Kidney (tissue), 14 donors: ENCODE results near the gene MECR. TPM values are rescaled to one million over a fixed set of nuclear protein-coding genes. Genes with fewer than 3 reads are reported as not detected.

Experiments
- DNase-seq, 5 donors: peaks; one replicate each; pipeline ENCODE4 v3.0.0-alpha.2; 2013 to 2020
- FAIRE-seq: peaks from 2 replicates; lab custom pipeline; 2012; peaks lifted over from hg19 to GRCh38; lab: Jason Lieb, UNC
- H3K27ac ChIP-seq, 2 donors: one replicate each; pipeline ENCODE4 v1.7.0; 2013; ENCODE audit warnings: low read depth in 2 of 2, low read length in 2 of 2, inconsistent platforms in 1 of 2
- H3K27me3 ChIP-seq: one replicate; pipeline ENCODE4 v1.7.1; 2013; ENCODE audit warnings: low read length, inconsistent platforms; ENCODE audit not compliant: control insufficient read depth, insufficient read depth
- H3K36me3 ChIP-seq, 3 donors: one replicate each; pipeline versions ENCODE4 v1.7.0 to v1.7.1; 2013; ENCODE audit warnings: low read length in 3 of 3, control low read depth in 1 of 3, inconsistent platforms in 1 of 3; ENCODE audit not compliant: insufficient read depth in 3 of 3, control insufficient read depth in 2 of 3
- H3K4me1 ChIP-seq, 3 donors: one replicate each; pipeline versions ENCODE4 v1.7.0 to v1.7.1; 2013; ENCODE audit warnings: low read length in 3 of 3, inconsistent platforms in 1 of 3, low read depth in 1 of 3; ENCODE audit not compliant: control insufficient read depth in 2 of 3, insufficient read depth in 2 of 3
- H3K4me3 ChIP-seq, 3 donors: one replicate each; pipeline versions ENCODE4 v1.7.0 to v1.8.1; 2013; ENCODE audit warnings: low read length in 3 of 3, control low read depth in 1 of 3, inconsistent platforms in 1 of 3
- H3K9ac ChIP-seq, 3 donors: one replicate each; pipeline versions ENCODE4 v1.7.0 to v1.7.1; 2013; ENCODE audit warnings: low read length in 3 of 3, control low read depth in 1 of 3, inconsistent platforms in 1 of 3
- H3K9me3 ChIP-seq, 3 donors: one replicate each; pipeline versions ENCODE4 v1.7.0 to v1.7.1; 2013; ENCODE audit warnings: low read length in 3 of 3, control low read depth in 1 of 3, inconsistent platforms in 1 of 3; ENCODE audit not compliant: control insufficient read depth in 2 of 3, insufficient read depth in 1 of 3
- CTCF ChIP-seq: IDR thresholded peaks from 3 replicates; pipeline ENCODE4 v1.5.1; 2012; ENCODE audit warnings: mild to moderate bottlenecking, moderate library complexity, borderline replicate concordance; ENCODE audit not compliant: insufficient read depth; ENCODE audit errors: extremely low read depth
- intact Hi-C: fragments of 100-400 bp; cut with DNase I; formaldehyde crosslinking; loops from one replicate; pipeline ENCODE4 v1.11.1; 2022
- polyA plus RNA-seq: library from polyadenylated mRNA; stranded (reverse); fragments of 350-450 nt; fragmentation: Illumina TruSeq; extraction: RNeasy Lipid Tissue Mini Kit (QIAGEN cat#74804); gene quantifications from one replicate; pipeline ENCODE4 v1.2.3, GENCODE V29; 2014; ENCODE audit warnings: low read depth, low replicate concordance; ENCODE audit not compliant: insufficient read depth
- total RNA-seq: library from RNA; stranded (reverse); fragmentation: NEBNext Ultra II Directional; extraction: Animal tissue kit (Norgen Biotek cat#: 25700); gene quantifications from one replicate; pipeline ENCODE4 v1.2.1, GENCODE V29; 2021
- donor health status: control.
- donor health status: control.
- donor health status: control.
- donor health status: control.
- donor health status: control.
- donor health status: DM: yes; HTN: yes; CAD: no.
- donor health status: Normal renal cell carcinoma (clear cell type).

Gene MECR
- total and polyA plus RNA-seq, 2 donors from 2014 or later = 27.7 to 42.6 TPM

- Histone ChIP-seq H3K9ac (no peak overlapping the region), H3K27me3 (no peaks in the 10 kb centered on the region), H3K36me3 (peaks cover 0 to 19% (median 17%) of the 10 kb centered on the region in 3 donors), H3K4me3 (no peak overlapping the region), H3K27ac (no peak overlapping the region), H3K4me1 (peaks cover 0 to 8% (median 4%) of the 10 kb centered on the region in 3 donors), H3K9me3 (no peaks in the 10 kb centered on the region)
- DNase-seq (no peak), FAIRE-seq (no peak)
- intact Hi-C loops = loop anchor here (5.0 kb wide), 1 partner anchor 319 kb away; no protein-coding TSS in a partner anchor
- no peak for TF ChIP-seq CTCF
These were observed 29.7 kb downstream of the MECR start for GRCh38 chr1:29200906-29201594.

- H3K9me3 ChIP-seq = no peaks in the 10 kb centered on the region
- peaks cover 0 to 18% (median 13%) of the 10 kb centered on the region in 3 donors for H3K36me3 ChIP-seq
- no peak overlapping the region for H3K4me3 ChIP-seq
- FAIRE-seq (no peak), DNase-seq (no peak)
- no peak overlapping the region for H3K9ac ChIP-seq
- no peak overlapping the region for H3K27ac ChIP-seq
- intact Hi-C loops = no loop called here
- no peaks in the 10 kb centered on the region for H3K27me3 ChIP-seq
- TF ChIP-seq CTCF = no peak
- peaks cover 0 to 8% (median 4%) of the 10 kb centered on the region in 3 donors for H3K4me1 ChIP-seq
These were observed 32.7 kb downstream of the MECR start for GRCh38 chr1:29197993-29198392.

GRCh38 chr1:29197590-29197924 lies 33.2 kb downstream of the MECR start:
- DNase-seq (peak in 3 of 5 donors; percentile 14 to 47 (median 38)), FAIRE-seq (no peak)
- H3K9me3 ChIP-seq = no peaks in the 10 kb centered on the region
- TF ChIP-seq CTCF = peak; percentile 15
- H3K4me3 ChIP-seq = no peak overlapping the region
- intact Hi-C loops = no loop called here
- H3K36me3 ChIP-seq = peaks cover 0 to 18% (median 13%) of the 10 kb centered on the region in 3 donors
- H3K4me1 ChIP-seq = peaks cover 0 to 6% (median 2%) of the 10 kb centered on the region in 3 donors
- H3K9ac ChIP-seq = no peak overlapping the region
- H3K27me3 ChIP-seq = no peaks in the 10 kb centered on the region
- no peak overlapping the region for H3K27ac ChIP-seq
